ENCODE results near the gene STK11IP. TPM values are rescaled to one million over a fixed set of nuclear protein-coding genes. Genes with fewer than 3 reads are reported as not detected.
"Not testable (repeated sequence)": the region's sequence is repeated elsewhere in the genome, so short reads cannot be mapped to it uniquely, and the experiment has no call there.

Gene STK11IP
- total RNA-seq, 3 donors from 2014 or later: 11.2 to 16.7 (median 15.7) TPM

- H3K4me1 ChIP-seq: peaks cover 0 to 3% of the 10 kb centered on the region in 2 donors
- no peaks in the 10 kb centered on the region for H3K9me3 ChIP-seq
- no peak for DNase-seq (ENCODE audit: low spot score in 2 of 2)
- H3K27ac ChIP-seq: peak overlapping the region in 1 of 2 donors; percentile 55
- H3K27me3 ChIP-seq: peaks cover 0 to 4% of the 10 kb centered on the region in 2 donors
- TF ChIP-seq CTCF (IDR thresholded peaks at IDR 0.05) (no peak), POLR2AphosphoS5 (IDR thresholded peaks at IDR 0.05) (no peak), POLR2A (IDR thresholded peaks at IDR 0.05) (no peak)
- H3K4me3 ChIP-seq: no peak overlapping the region
- no peaks in the 10 kb centered on the region for H3K36me3 ChIP-seq
- intact Hi-C loops (cut with DNase I; ENCODE audit: low total_unique reads): no loop called here
Observed at GRCh38 chr2:219645631-219646527, 48.2 kb downstream of the STK11IP start.

GRCh38 chr2:219648176-219648575 lies 50.5 kb downstream of the STK11IP start:
- H3K9me3 ChIP-seq: no peaks in the 10 kb centered on the region
- DNase-seq (ENCODE audit: low spot score in 2 of 2): no peak
- H3K27me3 ChIP-seq: peaks cover 0 to 4% of the 10 kb centered on the region in 2 donors
- no peaks in the 10 kb centered on the region for H3K4me1 ChIP-seq
- intact Hi-C loops (cut with DNase I; ENCODE audit: low total_unique reads): no loop called here
- H3K4me3 ChIP-seq: no peak overlapping the region
- no peaks in the 10 kb centered on the region for H3K36me3 ChIP-seq
- TF ChIP-seq POLR2AphosphoS5 (IDR thresholded peaks at IDR 0.05) (no peak), CTCF (IDR thresholded peaks at IDR 0.05) (no peak), POLR2A (IDR thresholded peaks at IDR 0.05) (no peak)
- H3K27ac ChIP-seq: no peak overlapping the region

- Histone ChIP-seq H3K27me3 (peaks cover 0 to 4% of the 10 kb centered on the region in 2 donors), H3K27ac (no peak overlapping the region), H3K4me3 (no peak overlapping the region), H3K4me1 (no peaks in the 10 kb centered on the region), H3K9me3 (no peaks in the 10 kb centered on the region), H3K36me3 (no peaks in the 10 kb centered on the region)
- intact Hi-C loops (cut with DNase I; ENCODE audit: low total_unique reads): no loop called here
- no peak for DNase-seq (ENCODE audit: low spot score in 2 of 2)
- no peak for TF ChIP-seq CTCF (IDR thresholded peaks at IDR 0.05)
- no peak for TF ChIP-seq POLR2A (IDR thresholded peaks at IDR 0.05)
- no peak for TF ChIP-seq POLR2AphosphoS5 (IDR thresholded peaks at IDR 0.05)
Observed at GRCh38 chr2:219648963-219649362, 51.3 kb downstream of the STK11IP start.

- Histone ChIP-seq H3K4me3 (no peak overlapping the region), H3K27me3 (peaks cover 0 to 4% of the 10 kb centered on the region in 2 donors), H3K27ac (no peak overlapping the region), H3K36me3 (no peaks in the 10 kb centered on the region), H3K9me3 (no peaks in the 10 kb centered on the region), H3K4me1 (no peaks in the 10 kb centered on the region)
- no peak for DNase-seq (ENCODE audit: low spot score in 2 of 2)
- intact Hi-C loops (cut with DNase I; ENCODE audit: low total_unique reads): no loop called here
- no peak for TF ChIP-seq POLR2AphosphoS5 (IDR thresholded peaks at IDR 0.05)
- TF ChIP-seq CTCF (IDR thresholded peaks at IDR 0.05): no peak
- no peak for TF ChIP-seq POLR2A (IDR thresholded peaks at IDR 0.05)
Observed at GRCh38 chr2:219650426-219651248, 53.0 kb downstream of the STK11IP start.

GRCh38 chr2:219651656-219652055 lies 54.0 kb downstream of the STK11IP start:
- H3K27me3 ChIP-seq; H3K4me3 ChIP-seq; H3K9me3 ChIP-seq; H3K4me1 ChIP-seq; H3K27ac ChIP-seq; DNase-seq (ENCODE audit: low spot score in 2 of 2); H3K36me3 ChIP-seq; intact Hi-C loops (cut with DNase I; ENCODE audit: low total_unique reads): not testable (repeated sequence)
